Caki2 (cell line): ENCODE measurements around the gene DACT3. TPM values are rescaled to one million over a fixed set of nuclear protein-coding genes. Genes with fewer than 3 reads are reported as not detected.

ENCODE experiments used
- DNase-seq: peaks from one replicate; pipeline ENCODE4 v3.0.0-alpha.2; 2015; ENCODE audit warnings: low read depth
- in situ Hi-C: cut with HindIII; loops from 2 replicates; pipeline ENCODE4 v1.10.0; 2016; ENCODE audit warnings: low sequenced_read_pairs, low pct_unique_long_range_greater_than_20kb, mixed read lengths
- total RNA-seq: library from RNA; depleted of rRNA; stranded (reverse); fragments of >200 nt; shearing (Covaris generic); gene quantifications from 2 replicates; pipeline ENCODE4 v1.2.3, GENCODE V29; 2014; ENCODE audit warnings: low replicate concordance

DACT3 gene
- total RNA-seq, 1 experiment from 2014 or later, result 0.03 TPM

DNA sequence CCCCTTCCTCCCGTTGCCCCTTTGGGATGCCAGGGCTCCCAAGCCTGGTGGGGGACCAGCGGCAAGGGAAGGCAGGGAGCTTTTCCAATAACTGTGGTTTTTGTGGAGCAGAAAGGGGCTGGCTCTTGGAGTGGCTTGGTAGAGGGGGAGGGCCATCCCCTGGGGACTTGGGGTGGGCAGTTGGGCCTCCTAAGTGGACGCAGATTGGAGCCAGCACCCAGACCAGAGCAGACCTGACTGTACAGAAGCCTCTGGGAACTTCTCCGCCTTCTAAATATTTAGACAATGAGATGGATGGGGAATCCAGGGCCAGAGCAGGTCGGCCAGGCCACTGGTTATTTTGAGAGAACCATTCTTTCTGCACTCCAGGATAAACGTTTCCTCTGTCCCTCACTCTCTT, 40.3 kb downstream of the DACT3 start:
- DNase-seq, result no peak
- in situ Hi-C loops, result no loop called here

DNA sequence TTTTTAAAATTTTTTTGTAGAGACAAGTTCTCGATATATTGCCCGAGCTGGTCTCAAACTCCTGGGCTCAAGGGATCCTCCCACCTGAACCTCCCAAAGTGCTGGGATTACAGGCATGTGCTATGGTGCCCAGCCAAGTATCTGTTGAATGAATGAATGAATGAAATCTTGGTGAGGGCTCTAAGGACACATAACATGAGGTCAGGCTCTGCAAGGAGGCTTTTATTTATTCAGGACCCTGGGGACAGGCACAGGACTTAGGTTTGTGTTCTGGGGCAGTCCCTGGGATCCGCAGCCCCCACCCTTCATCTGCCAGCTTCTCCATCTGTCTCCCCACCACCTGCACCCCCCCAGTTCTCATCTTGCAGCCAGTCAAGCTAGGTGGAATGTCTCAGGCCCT, 40.7 kb downstream of the DACT3 start:
- in situ Hi-C loops, result no loop called here
- DNase-seq, result no peak

DNA sequence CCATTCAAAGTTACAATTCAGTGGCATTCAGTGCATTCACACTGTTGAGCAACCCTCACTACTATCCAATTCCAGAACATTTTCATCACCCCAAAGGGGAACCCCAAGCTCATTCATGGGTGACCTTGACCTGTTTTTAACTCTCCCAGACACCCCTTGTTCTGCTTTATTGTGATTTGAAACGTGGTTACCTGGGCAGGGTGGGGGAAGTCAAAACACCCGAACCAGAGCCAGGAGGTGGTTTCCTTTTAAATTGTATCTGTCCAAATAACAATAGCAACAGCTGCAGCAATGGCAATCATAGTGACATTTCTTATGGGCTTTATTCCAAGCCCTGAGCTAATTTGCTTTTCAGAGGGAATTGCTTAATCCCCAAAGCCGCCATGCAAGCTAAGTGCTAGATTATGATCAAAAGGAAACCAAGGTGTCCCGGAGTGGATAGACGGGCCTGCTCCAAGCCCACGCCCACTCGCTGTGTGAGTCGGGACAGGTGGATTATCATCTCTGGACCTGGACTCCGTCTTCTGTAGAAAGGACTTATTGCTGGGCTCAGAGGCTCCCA, 42.2 kb downstream of the DACT3 start:
- DNase-seq, result no peak
- in situ Hi-C loops, result no loop called here

DNA sequence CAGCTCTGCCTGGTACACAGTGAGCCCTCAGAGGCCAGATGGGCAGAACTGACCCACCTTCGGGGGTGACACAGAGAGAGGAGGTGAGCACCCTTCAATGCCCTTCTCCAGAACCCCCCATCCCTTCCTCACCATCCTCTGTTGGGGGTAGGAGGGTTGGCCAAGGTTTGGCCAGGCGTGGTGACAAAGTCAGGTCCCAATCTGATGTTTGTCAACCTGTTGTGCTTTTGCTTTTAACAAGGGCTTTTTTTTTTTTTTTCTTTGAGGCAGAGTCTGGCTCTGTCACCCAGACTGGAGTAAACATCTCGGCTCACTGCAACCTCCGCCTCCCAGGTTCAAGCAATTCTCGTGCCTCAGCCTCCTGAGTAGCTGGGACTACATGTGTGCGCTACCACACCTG, 43.4 kb downstream of the DACT3 start:
- in situ Hi-C loops, result no loop called here
- DNase-seq, result no peak

DNA sequence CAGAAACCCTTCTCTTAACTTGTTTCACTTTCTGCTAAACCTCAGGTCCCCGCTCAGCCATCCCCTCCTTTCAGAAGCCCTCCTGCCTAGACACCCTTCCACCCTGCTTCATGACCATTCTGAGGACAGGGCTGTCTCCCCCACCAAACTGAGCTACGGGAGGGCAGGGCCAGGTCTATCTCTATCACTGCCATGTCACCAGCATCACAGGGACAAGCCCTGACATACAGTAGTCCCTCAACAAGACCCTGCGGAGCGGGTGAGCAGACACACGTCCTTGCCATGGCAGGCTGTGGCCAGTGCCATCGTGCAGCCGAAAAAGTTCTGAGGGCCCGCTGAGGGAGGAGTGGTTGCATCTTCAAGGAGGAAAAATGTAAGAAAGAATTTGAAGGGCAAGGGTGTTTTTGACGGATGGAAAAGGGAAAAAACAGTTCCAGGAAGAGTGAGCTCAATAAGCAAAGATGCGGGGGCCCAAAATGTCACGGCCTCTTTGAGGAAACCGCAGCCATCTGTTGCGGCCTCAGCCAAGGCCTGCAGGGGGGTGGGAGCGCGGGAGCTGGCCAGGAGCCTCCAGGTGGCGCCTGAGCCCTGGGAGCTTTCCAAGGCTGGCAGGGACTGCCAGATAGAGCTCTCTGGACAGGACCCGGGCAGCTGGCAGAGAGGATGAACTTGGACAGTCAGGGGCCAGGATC, 44.2 kb downstream of the DACT3 start:
- in situ Hi-C loops, result no loop called here

DNA sequence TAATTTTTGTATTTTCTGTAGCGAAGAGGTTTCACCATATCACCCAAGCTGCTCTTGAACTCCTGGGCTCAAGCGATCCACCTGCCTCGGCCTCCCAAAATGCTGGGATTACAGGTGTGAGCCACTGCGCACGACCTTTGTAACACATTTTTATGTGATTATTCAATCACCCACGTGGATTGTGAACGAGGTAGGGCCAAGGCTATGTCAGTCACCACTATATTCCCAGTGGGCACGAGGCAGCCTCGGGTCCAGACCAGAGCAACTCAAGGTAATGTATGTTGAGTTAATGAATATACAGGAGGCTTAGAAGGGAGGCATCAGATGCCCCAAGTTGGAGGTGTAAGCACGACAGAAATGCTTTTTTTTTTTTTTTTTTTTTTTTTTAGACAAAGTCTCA, 45.0 kb downstream of the DACT3 start:
- in situ Hi-C loops, result no loop called here
- no peak for DNase-seq

More for the DNA sequence above, 44.2 kb downstream of the DACT3 start:
- peak; percentile 26 for DNase-seq

DNA sequence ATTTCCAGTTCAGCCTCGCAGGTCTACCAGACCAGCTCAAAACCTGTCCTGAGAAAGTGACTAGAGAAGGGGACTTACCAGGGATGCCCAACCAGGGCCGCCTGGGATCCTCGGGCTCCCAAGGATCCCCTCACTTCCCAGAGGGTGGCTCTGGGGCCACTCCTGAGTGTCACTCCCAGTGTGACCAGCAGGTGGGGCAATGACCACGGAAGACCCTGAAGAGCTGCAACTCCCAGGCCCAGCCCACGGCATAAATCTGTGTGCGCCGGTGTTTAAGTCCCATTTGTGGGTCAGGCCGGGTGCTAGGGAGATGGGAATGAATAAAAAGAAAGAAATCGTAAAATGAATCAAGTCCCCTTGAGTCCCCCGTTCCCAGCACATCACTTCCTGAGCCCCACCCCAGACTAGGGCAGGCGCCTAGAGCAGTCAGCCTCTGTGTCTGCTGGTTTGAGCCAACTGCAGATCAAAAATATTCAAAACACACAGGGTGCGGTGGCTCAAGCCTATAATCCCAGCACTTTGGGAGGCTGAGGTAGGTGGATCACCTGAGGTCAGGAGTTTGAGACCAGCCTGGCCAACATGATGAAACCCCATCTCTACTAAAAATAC, 46.8 kb downstream of the DACT3 start:
- in situ Hi-C loops, result no loop called here
- peak; percentile 56 for DNase-seq

DNA sequence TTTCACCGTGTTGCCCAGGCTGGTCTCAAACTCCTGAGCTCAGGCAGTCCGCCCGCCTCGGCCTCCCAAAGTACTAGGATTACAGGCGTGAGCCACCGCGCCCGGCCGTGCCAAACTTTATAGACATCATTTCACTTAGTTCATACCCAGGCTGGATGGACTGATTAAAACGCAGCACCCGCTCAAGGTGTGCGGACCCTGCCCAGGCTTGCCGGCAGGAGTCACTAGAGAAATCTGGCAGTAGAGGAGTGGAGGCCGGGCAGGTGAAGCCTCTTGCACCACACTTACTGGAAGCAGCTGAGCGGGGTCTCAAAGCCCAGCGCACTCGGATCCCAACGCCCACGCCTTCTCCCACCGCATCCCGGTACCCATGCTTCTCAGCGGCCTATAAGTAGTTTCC, 47.5 kb downstream of the DACT3 start:
- in situ Hi-C loops, result no loop called here
- no peak for DNase-seq

DNA sequence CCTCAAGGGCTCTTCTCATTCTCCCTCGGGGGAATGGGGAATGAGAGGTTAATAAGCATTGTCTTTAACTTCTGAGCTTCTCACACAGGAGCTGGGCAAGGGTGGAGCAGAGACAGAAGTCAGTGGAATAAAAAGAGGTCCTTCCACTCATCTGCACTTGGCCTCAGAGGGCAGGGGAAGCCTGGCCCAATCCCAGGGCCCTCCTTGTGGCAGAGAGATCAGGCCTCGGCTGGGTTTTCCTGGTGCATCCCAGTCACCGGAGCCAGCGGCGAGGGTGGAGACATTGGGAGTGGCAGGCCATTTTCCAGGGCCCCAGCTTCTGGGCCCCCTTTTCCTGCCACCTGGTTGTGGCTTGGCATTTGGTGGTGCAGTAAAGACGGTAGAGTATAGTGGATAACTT, 49.2 kb downstream of the DACT3 start:
- in situ Hi-C loops, result no loop called here
- DNase-seq, result no peak

DNA sequence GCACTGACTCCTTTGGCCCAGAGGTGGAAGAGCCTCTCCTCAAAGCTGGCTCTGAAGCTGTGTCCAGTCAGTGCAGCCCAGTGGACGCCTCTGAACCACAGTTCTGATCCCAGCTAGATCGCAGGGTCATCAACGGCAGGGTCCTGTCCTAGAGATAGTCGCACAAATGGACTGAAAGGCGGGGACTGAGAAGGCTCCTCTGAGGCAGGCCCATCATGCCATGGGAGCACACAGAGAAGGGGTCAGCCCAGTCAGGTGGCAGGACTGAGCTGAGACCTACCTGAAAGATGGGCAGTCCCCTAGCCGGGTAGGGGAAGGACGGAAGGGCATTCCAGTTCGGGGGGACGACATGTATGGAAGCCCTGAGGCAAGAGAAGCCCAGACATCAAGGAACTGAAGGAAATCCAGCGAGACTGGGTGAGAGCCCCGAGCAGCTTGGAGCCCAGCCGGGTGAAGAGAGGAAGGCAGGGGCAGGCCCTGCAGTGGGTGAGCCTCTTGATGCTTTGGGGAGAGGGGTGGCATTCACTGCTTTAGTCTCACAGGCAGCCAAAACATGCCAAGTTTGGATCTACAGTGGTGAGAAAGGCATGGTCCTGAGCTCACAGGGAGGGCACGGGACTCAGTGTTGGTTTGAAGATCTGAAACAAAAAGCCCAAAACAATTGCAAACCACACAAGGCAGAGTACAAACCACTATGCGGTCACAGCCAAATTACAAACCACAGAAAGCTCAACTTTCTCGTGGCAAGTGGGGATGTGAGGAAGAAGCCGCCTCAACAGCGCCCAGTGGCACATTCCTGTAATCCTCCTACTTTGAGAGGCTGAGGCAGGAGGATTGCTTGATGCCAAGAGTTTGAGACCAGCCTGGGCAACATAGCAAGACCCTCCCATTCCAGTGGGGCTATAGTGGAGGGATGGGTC, 49.9 kb downstream of the DACT3 start:
- in situ Hi-C loops, result no loop called here
- DNase-seq, result no peak

DNA sequence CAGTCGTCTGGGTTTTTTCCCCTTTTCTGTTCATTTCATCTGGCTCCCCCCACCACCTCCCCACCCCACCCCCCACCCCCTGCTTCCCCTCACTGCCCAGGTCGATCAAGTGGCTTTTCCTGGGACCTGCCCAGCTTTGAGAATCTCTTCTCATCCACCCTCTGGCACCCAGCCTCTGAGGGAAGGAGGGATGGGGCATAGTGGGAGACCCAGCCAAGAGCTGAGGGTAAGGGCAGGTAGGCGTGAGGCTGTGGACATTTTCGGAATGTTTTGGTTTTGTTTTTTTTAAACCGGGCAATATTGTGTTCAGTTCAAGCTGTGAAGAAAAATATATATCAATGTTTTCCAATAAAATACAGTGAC, 50.6 kb downstream of the DACT3 start:
- in situ Hi-C loops, result no loop called here
- no peak for DNase-seq

DNA sequence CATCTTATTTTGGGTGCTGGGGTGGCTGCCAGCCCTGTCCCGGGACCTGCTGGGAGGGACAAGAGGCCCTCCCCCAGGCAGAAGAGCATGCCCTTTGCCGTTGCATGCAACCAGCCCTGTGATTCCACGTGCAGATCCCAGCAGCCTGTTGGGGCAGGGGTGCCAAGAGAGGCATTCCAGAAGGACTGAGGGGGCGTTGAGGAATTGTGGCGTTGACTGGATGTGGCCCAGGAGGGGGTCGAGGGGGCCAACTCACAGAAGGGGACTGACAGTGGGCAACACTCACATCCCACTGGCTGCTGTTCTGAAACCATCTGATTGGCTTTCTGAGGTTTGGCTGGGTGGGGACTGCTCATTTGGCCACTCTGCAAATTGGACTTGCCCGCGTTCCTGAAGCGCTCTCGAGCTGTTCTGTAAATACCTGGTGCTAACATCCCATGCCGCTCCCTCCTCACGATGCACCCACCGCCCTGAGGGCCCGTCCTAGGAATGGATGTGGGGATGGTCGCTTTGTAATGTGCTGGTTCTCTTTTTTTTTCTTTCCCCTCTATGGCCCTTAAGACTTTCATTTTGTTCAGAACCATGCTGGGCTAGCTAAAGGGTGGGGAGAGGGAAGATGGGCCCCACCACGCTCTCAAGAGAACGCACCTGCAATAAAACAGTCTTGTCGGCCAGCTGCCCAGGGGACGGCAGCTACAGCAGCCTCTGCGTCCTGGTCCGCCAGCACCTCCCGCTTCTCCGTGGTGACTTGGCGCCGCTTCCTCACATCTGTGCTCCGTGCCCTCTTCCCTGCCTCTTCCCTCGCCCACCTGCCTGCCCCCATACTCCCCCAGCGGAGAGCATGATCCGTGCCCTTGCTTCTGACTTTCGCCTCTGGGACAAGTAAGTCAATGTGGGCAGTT, 51.2 kb downstream of the DACT3 start:
- DNase-seq, result no peak
- in situ Hi-C loops, result no loop called here

DNA sequence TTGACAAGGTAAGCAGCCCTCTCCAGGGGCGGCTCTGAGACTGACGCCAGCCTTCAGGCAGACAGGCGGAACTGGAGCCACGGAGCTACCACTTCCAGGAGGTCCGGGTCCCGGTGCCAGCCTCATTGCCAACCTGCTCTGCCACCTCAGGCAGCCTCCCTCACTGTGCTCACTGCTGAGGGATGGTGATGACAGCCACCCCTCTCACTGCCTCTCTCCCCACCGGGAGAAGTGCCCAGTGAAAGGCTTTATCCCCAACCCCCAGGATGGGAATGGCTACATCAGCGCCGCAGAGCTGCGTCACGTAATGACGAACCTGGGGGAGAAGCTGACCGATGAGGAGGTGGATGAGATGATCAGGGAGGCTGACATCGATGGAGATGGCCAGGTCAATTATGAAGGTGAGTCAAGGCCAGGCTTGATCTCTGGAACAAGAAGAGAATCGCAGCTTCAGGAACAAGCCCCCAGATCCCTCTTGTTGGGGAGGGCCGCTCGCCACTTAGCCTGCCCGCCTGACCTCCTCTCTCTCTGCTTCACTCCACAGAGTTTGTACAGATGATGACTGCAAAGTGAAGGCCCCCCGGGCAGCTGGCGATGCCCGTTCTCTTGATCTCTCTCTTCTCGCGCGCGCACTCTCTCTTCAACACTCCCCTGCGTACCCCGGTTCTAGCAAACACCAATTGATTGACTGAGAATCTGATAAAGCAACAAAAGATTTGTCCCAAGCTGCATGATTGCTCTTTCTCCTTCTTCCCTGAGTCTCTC, 52.2 kb downstream of the DACT3 start:
- DNase-seq, result no peak
- in situ Hi-C loops, result no loop called here

DNA sequence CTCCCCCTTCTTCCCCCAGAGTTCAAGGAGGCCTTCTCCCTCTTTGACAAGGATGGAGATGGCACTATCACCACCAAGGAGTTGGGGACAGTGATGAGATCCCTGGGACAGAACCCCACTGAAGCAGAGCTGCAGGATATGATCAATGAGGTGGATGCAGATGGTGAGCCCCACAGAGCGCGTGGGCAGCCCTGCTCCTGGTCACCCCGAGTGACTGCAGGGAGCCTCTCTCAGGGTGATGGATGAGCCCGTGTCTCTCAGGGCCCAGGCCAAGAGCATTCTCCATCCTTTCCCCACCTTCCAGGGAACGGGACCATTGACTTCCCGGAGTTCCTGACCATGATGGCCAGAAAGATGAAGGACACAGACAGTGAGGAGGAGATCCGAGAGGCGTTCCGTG, 52.8 kb downstream of the DACT3 start:
- DNase-seq, result no peak
- in situ Hi-C loops, result no loop called here

DNA sequence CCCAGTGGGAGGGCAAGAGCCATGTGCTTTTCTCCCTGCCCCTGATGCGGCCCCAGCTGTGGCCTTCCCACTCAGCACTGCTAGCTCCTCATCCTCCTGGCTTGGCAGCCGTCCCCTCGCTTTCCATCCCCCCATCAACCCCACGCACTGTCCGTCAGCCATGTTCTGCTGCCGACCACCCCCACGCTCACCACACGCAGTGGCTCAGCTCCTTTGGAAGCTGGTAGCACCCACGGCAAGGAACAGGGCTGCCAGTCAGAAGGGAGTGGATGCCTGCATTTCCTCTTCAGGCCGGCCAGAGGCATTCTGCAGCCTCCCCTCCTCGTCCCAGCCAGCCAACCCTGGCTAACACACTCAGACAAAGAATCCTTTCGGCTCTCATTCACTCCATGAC, 53.5 kb downstream of the DACT3 start:
- DNase-seq, result no peak
- in situ Hi-C loops, result no loop called here

DNA sequence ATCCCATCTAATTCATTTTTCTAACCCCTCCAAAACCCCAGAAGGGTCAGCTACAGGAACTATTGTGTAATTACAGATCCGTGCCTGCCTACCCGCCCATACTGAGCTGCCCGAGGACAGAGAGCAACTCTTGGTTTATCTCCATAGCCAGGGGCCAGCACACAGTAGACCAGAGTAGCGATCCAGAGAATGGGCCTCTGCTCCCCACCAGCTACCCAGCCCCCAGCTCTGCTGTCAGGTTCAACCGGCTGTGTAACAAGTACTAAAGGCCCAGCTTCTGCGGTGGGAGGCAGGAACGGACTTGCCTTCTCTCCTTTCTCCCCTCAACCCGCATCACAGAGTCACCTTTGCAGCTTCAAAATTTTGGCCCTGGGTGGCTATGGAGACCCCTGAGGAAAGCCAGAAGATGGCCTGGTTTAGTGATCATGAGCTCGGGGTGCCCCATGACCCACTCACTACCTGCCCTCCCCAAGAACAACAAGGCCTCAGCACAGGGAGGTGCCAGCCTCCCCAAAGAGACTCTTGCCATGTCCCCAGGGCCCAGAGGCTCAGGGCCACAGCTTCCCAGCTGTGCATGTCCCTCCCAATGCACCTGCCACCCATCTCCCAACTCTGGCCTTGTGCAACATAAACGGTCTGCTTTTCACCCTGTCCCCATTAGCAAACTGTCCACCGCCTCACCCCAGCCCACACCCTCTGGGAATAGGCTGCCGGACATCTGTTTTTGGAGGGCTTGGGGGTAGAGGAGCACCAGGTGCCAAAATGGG, 54.1 kb downstream of the DACT3 start:
- in situ Hi-C loops, result no loop called here
- DNase-seq, result no peak

DNA sequence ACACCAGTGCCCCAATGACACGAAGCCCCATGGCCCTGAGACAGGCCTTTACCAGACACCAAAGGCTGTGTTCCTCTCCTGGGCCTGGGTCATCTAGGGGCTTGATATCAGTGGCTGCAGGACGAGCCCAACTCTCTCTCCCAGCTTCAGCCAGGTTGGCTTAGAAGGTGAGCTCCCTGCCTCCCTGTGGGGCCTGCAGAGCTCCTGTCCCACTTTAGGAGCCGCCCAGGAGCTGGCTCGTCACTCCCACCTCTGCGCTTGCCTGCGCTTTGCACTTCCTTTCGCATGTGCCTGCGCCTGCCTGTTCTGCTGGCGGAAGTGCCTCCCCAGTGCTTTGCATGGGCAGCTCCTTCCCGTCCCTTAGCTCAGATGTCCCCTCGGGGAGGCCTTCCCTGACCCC, 55.0 kb downstream of the DACT3 start:
- no peak for DNase-seq
- in situ Hi-C loops, result no loop called here
